HepG2 (cell line): ENCODE measurements around the gene OTOGL. TPM values are rescaled to one million over a fixed set of nuclear protein-coding genes. Genes with fewer than 3 reads are reported as not detected.
"Not testable (repeated sequence)": the region's sequence is repeated elsewhere in the genome, so short reads cannot be mapped to it uniquely, and the experiment has no call there.

Experiments
- ATAC-seq: fragments of 200-7000 bp; cut with Tn5 transposase; 3 replicates; pipeline ENCODE4 v1.9.1; 2020; ENCODE audit warnings: mild to moderate bottlenecking, moderate library complexity
- BruUV-seq: library from RNA; stranded (reverse); fragments of 400-500 nt; replicated peaks from 2 replicates; lab custom pipeline; 2021; lab: Mats Ljungman, UMichigan
- CTCF ChIA-PET: fragments of 300-600 bp; formaldehyde crosslinking; extraction: SDS; loops from one replicate; lab custom pipeline; 2021; ENCODE audit warnings: low total read pairs, inconsistent platforms, low intra/inter-chr PET ratio; lab: Yijun Ruan, JAX
- POLR2A ChIA-PET: fragments of 350-600 bp; sonication (Branson Sonifier 250); formaldehyde crosslinking; loops from one replicate; lab custom pipeline; 2020; ENCODE audit warnings: antibody characterized with exemption, inconsistent platforms; lab: Yijun Ruan, JAX
- DNase-seq: peaks from one replicate; pipeline ENCODE4 v3.0.0-alpha.2; 2015; ENCODE audit warnings: low spot score
- FAIRE-seq: peaks from 3 replicates; lab custom pipeline; 2011; peaks lifted over from hg19 to GRCh38; lab: Jason Lieb, UNC
- H2AFZ ChIP-seq: one replicate; pipeline ENCODE4 v1.6.1; 2011; ENCODE audit warnings: low read length, inconsistent platforms
- H3K27ac ChIP-seq: fragments of 300-600 bp; 3 replicates; pipeline ENCODE4 v1.8.0; 2011; ENCODE audit warnings: mixed run types, mild to moderate bottlenecking, mixed read lengths, low read length, inconsistent platforms; ENCODE audit not compliant: insufficient read depth; ENCODE audit errors: extremely low read length
- H3K27me3 ChIP-seq, 2 experiments: fragments of 200-600 bp in 1 of 2; 2 replicates in 1 of 2; 3 replicates in 1 of 2; pipeline versions ENCODE4 v1.6.0 to v1.8.0; 2011; ENCODE audit warnings: low read length in 2 of 2, mild to moderate bottlenecking in 2 of 2, moderate library complexity in 2 of 2, inconsistent platforms in 1 of 2; ENCODE audit not compliant: insufficient read depth in 2 of 2, control insufficient read depth in 1 of 2
- H3K36me3 ChIP-seq, 2 experiments: fragments of 200-600 bp in 1 of 2; replicated peaks in 1 of 2; 2 replicates in 1 of 2; 3 replicates in 1 of 2; pipeline versions ENCODE4 v1.5.1 to v1.8.0; 2011; ENCODE audit warnings: low read length in 2 of 2, inconsistent platforms in 1 of 2; ENCODE audit not compliant: insufficient read depth in 2 of 2, control insufficient read depth in 1 of 2
- H3K4me1 ChIP-seq: 2 replicates; pipeline ENCODE4 v1.5.1; 2012; ENCODE audit warnings: low read length, inconsistent platforms; ENCODE audit not compliant: insufficient read depth
- H3K4me2 ChIP-seq: 2 replicates; pipeline ENCODE4 v1.6.0; 2011; ENCODE audit warnings: low read depth, low read length, inconsistent platforms
- H3K4me3 ChIP-seq, 3 experiments: fragments of 200-600 bp in 1 of 3; sonication (generic), shearing (Covaris generic) in 1 of 3; replicated peaks in 1 of 3; 2 replicates each; pipeline ENCODE4 v1.5.1; 2011 to 2016; ENCODE audit warnings: low read length in 3 of 3, inconsistent platforms in 2 of 3, low read depth in 2 of 3, mild to moderate bottlenecking in 2 of 3, control low read depth in 1 of 3, mixed read lengths in 1 of 3; ENCODE audit not compliant: insufficient read depth in 1 of 3
- H3K79me2 ChIP-seq: one replicate; pipeline ENCODE4 v1.6.1; 2011; ENCODE audit warnings: low read length, inconsistent platforms; ENCODE audit not compliant: insufficient read depth
- H3K9ac ChIP-seq: 2 replicates; pipeline ENCODE4 v1.6.0; 2011; ENCODE audit warnings: mild to moderate bottlenecking, low read depth, low read length, inconsistent platforms; ENCODE audit not compliant: insufficient read depth
- H3K9me3 ChIP-seq: 2 replicates; pipeline ENCODE4 v1.5.1; 2012; ENCODE audit warnings: mild to moderate bottlenecking, low read length
- H4K20me1 ChIP-seq: 2 replicates; pipeline ENCODE4 v1.6.0; 2011; ENCODE audit warnings: inconsistent platforms, mild to moderate bottlenecking, low read length, moderate library complexity; ENCODE audit not compliant: insufficient read depth
- RARA ChIP-seq: IDR thresholded peaks from 2 replicates; pipeline ENCODE4 v1.6.1; 2016; ENCODE audit warnings: missing genetic modification reagents, missing compliant biosample characterization
- ZNF607 ChIP-seq: sonication (generic); formaldehyde crosslinking; IDR thresholded peaks from 2 replicates; pipeline ENCODE4 v1.5.1; 2020; ENCODE audit warnings: missing genetic modification reagents, mild to moderate bottlenecking, borderline replicate concordance
- WGBS: methylation state at CpG from one replicate; pipeline ENCODE4 v1.1.6; 2017; ENCODE audit warnings: low lambda C conversion rate; 5-methylcytosine and 5-hydroxymethylcytosine counted together
- in situ Hi-C: cut with HindIII; loops from 2 replicates; pipeline ENCODE4 v1.10.0; 2017; ENCODE audit warnings: low pct_unique_long_range_greater_than_20kb; ENCODE audit not compliant: extremely low pct_ligation_motif_present
- intact Hi-C: fragments of 100-400 bp; cut with micrococcal nuclease; formaldehyde crosslinking; loops from one replicate; pipeline ENCODE4 v1.10.0; 2022; ENCODE audit not compliant: unreplicated experiment
- polyA plus RNA-seq, 8 experiments: library from polyadenylated mRNA; depleted of rRNA in 3 of 8; stranded (reverse) in 7 of 8; unstranded in 1 of 8; fragments of >200 nt; fragmentation: Illumina TruSeq in 4 of 8; extraction: Trizol in 4 of 8; gene quantifications; 2 replicates each; pipeline versions ENCODE4 v1.2.1 to v1.2.3, GENCODE V29; 2011 to 2016; ENCODE audit warnings: low read depth in 4 of 8, missing spikeins in 1 of 8, mixed read lengths in 1 of 8; ENCODE audit not compliant: insufficient read depth in 1 of 8
- total RNA-seq, 5 experiments: library from RNA; depleted of rRNA; stranded (reverse); fragments of >200 nt; fragmentation: Illumina TruSeq; extraction: Trizol; gene quantifications; 2 replicates each; pipeline ENCODE4 v1.2.3, GENCODE V29; 2016; ENCODE audit warnings: low read depth in 1 of 5
- TF ChIP-seq, protein P1 (sequence below): sonication (generic); formaldehyde crosslinking; conservative IDR thresholded peaks from 2 replicates; pipeline ENCODE4 v1.4.0; 2020; ENCODE audit warnings: missing genetic modification reagents
- TF ChIP-seq, protein P2 (sequence below): fragments of 450-650 bp; IDR thresholded peaks from 2 replicates; pipeline ENCODE4 v1.6.1; 2017; ENCODE audit warnings: mild to moderate bottlenecking

Gene OTOGL
- total and polyA plus RNA-seq, 2 of the 13 experiments (the other 11 are each of a cell fraction or from before 2014, with no cell fraction given) = not detected

DNA sequence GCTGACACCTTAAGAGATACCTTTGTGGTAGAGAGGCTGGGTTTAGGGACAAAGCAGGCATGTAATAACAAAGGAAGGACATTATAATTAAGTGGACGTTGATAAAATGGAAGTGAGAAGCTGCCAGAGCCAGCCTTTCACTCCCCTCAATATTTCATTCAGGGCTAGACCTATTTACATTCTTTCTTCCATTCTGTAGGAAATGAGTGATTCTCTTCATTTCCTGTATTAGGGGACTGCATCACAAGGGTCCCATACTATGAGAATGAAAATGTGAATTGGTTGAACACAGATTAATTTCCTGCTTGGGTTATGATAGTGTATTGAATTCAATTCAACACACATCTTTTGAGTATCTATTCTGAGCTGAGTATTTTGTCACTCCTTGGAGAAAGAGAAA lies 143.0 kb downstream of the OTOGL start:
- FAIRE-seq (no peak), ATAC-seq (no peak), DNase-seq (no peak)
- no peaks in the 10 kb centered on the region for H3K36me3 ChIP-seq
- no peak overlapping the region for H2AFZ ChIP-seq
- no peak overlapping the region for H3K4me2 ChIP-seq
- in situ Hi-C loops = no loop called here
- POLR2A ChIA-PET = no interaction called here
- H3K9ac ChIP-seq = no peak overlapping the region
- H3K27me3 ChIP-seq = no peaks in the 10 kb centered on the region
- H3K4me1 ChIP-seq = no peaks in the 10 kb centered on the region
- H3K9me3 ChIP-seq = no peaks in the 10 kb centered on the region
- no peak overlapping the region for H3K4me3 ChIP-seq
- TF ChIP-seq, protein P1, sequence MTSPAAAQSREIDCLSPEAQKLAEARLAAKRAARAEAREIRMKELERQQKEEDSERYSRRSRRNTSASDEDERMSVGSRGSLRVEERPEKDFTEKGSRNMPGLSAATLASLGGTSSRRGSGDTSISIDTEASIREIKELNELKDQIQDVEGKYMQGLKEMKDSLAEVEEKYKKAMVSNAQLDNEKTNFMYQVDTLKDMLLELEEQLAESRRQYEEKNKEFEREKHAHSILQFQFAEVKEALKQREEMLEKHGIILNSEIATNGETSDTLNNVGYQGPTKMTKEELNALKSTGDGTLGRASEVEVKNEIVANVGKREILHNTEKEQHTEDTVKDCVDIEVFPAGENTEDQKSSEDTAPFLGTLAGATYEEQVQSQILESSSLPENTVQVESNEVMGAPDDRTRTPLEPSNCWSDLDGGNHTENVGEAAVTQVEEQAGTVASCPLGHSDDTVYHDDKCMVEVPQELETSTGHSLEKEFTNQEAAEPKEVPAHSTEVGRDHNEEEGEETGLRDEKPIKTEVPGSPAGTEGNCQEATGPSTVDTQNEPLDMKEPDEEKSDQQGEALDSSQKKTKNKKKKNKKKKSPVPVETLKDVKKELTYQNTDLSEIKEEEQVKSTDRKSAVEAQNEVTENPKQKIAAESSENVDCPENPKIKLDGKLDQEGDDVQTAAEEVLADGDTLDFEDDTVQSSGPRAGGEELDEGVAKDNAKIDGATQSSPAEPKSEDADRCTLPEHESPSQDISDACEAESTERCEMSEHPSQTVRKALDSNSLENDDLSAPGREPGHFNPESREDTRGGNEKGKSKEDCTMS (CRISPR knock-in tag) = no peak
- TF ChIP-seq, protein P2, sequence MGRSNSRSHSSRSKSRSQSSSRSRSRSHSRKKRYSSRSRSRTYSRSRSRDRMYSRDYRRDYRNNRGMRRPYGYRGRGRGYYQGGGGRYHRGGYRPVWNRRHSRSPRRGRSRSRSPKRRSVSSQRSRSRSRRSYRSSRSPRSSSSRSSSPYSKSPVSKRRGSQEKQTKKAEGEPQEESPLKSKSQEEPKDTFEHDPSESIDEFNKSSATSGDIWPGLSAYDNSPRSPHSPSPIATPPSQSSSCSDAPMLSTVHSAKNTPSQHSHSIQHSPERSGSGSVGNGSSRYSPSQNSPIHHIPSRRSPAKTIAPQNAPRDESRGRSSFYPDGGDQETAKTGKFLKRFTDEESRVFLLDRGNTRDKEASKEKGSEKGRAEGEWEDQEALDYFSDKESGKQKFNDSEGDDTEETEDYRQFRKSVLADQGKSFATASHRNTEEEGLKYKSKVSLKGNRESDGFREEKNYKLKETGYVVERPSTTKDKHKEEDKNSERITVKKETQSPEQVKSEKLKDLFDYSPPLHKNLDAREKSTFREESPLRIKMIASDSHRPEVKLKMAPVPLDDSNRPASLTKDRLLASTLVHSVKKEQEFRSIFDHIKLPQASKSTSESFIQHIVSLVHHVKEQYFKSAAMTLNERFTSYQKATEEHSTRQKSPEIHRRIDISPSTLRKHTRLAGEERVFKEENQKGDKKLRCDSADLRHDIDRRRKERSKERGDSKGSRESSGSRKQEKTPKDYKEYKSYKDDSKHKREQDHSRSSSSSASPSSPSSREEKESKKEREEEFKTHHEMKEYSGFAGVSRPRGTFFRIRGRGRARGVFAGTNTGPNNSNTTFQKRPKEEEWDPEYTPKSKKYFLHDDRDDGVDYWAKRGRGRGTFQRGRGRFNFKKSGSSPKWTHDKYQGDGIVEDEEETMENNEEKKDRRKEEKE = no peak
- TF ChIP-seq RARA (CRISPR knock-in tag) (no peak), ZNF607 (no peak)
- 4% methylated on average over 1 of the region's 1 CpG for WGBS
- H3K79me2 ChIP-seq = no peaks in the 10 kb centered on the region
- intact Hi-C loops = no loop called here
- BruUV-seq = no TSS peak
- CTCF ChIA-PET = no interaction called here
- no peak overlapping the region for H3K27ac ChIP-seq
- H4K20me1 ChIP-seq = no peaks in the 10 kb centered on the region

DNA sequence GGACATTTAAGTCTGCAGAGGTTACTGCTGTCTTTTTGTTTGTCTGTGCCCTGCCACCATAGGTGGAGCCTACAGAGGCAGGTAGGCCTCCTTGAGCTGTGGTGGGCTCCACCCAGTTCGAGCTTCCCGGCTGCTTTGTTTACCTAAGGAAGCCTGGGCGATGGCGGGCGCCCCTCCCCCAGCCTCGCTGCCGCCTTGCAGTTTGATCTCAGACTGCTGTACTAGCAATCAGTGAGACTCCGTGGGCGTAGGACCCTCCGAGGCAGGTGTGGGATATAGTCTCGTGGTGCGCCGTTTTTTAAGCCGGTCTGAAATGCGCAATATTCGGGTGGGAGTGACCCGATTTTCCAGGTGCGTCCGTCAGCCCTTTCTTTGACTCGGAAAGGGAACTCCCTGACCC lies 150.2 kb downstream of the OTOGL start:
- H3K9me3 ChIP-seq, CTCF ChIA-PET, H3K4me1 ChIP-seq, H3K27ac ChIP-seq, BruUV-seq, in situ Hi-C loops, H3K4me2 ChIP-seq, H4K20me1 ChIP-seq, ATAC-seq, H3K4me3 ChIP-seq, H2AFZ ChIP-seq, H3K79me2 ChIP-seq, H3K9ac ChIP-seq, intact Hi-C loops, H3K27me3 ChIP-seq, H3K36me3 ChIP-seq, FAIRE-seq, DNase-seq, POLR2A ChIA-PET: not testable (repeated sequence)
- WGBS = 63% methylated on average over 8 of the region's 20 CpGs
